ENCODE data around the gene HMMR.

The HMMR gene

DNA sequence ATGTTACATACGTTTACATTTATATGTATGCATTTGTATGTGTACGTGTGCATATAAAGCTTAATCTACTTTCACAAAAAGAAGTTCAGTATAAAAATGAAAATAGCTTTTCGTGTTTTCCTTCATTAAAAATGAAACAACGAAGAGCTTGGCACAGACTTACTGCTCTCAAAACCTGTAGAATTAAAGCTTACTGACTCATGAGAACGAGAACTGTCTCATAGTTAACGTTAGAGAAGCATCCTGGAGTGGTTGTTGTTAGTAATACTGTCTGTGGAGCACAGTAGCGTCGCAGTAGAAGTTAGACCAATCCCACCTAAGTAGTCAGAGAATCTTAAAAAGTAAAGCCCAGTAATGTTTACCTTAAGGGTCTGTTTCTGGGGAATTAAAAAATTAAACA, 46.3 kb downstream of the HMMR start:
- H3K27ac ChIP-seq, result peak overlapping the region; percentile 93
- TF ChIP-seq ZFX (IDR thresholded peaks at IDR 0.05; ENCODE audit: borderline replicate concordance) (no peak), CTCF (IDR thresholded peaks at IDR 0.05) (no peak)

DNA sequence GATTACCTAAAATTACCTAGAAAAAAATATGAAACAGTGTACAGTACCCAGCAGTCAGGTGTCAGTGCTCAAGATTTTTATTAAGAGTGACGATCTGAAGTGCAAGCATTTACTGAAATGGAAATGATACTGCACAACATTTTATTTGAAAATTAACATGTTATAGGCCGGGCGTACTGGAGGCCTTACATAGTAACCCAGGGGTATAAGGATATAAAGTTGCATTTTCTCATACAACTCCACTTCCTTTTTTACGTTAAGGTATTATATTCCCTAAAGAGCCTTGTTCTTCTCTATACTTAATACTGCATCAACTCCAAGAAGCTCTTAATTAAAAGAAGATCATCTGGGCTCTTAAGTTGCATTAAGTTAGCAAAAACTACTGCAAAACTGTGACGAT, 48.3 kb downstream of the HMMR start:
- TF ChIP-seq CTCF (IDR thresholded peaks at IDR 0.05), result no peak
- peak overlapping the region; percentile 19; the same call in 1 of the 2 replicates for H3K27ac ChIP-seq

GRCh38 chr5:163509291-163509951, 49.0 kb downstream of the HMMR start:
- H3K27ac ChIP-seq, result peak overlapping the region; percentile 19; the same call in 1 of the 2 replicates
- no peak for TF ChIP-seq ZFX (IDR thresholded peaks at IDR 0.05; ENCODE audit: borderline replicate concordance)
- no peak for TF ChIP-seq CTCF (IDR thresholded peaks at IDR 0.05)

- TF ChIP-seq ZFX (IDR thresholded peaks at IDR 0.05; ENCODE audit: borderline replicate concordance), result no peak
- no peak for TF ChIP-seq CTCF (IDR thresholded peaks at IDR 0.05)
- H3K27ac ChIP-seq, result no peak overlapping the region
Observed at GRCh38 chr5:163512526-163512925, 52.1 kb downstream of the HMMR start.

- no peak for TF ChIP-seq CTCF (IDR thresholded peaks at IDR 0.05)
- no peak for TF ChIP-seq ZFX (IDR thresholded peaks at IDR 0.05; ENCODE audit: borderline replicate concordance)
Observed at GRCh38 chr5:163525096-163525495, 64.7 kb downstream of the HMMR start.

DNA sequence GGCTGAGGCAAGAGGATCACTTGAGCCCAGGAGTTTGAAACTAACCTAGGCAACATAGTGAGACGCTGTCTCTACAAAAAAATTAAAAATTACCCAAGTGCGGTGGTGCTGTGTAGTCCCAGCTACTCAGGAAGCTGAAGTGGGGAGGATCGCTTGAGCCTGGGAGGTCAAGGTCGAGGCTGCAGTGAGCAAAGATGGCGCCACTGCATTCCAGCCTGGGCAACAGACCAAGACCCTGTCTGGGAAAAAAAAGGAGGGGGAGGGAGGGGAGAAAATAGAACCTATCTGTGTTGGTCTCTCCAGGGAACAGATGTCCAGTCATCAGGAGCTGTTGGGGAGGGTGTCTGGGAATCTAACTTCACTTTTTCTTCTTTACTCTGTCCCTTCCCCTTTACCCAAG, 69.3 kb downstream of the HMMR start:
- H3K27ac ChIP-seq, result no peak overlapping the region
- TF ChIP-seq ZFX (IDR thresholded peaks at IDR 0.05; ENCODE audit: borderline replicate concordance) (no peak), CTCF (IDR thresholded peaks at IDR 0.05) (no peak)

More at GRCh38 chr5:163525096-163525495, 64.7 kb downstream of the HMMR start:
- no peak overlapping the region for H3K27ac ChIP-seq

- H3K27ac ChIP-seq, result no peak overlapping the region
- TF ChIP-seq ZFX (IDR thresholded peaks at IDR 0.05; ENCODE audit: borderline replicate concordance) (no peak), CTCF (IDR thresholded peaks at IDR 0.05) (no peak)
Observed at GRCh38 chr5:163531272-163531671, 70.8 kb downstream of the HMMR start.

All from 22Rv1 (cell line).